ENCODE measurements around the gene ZNF691.

DNA sequence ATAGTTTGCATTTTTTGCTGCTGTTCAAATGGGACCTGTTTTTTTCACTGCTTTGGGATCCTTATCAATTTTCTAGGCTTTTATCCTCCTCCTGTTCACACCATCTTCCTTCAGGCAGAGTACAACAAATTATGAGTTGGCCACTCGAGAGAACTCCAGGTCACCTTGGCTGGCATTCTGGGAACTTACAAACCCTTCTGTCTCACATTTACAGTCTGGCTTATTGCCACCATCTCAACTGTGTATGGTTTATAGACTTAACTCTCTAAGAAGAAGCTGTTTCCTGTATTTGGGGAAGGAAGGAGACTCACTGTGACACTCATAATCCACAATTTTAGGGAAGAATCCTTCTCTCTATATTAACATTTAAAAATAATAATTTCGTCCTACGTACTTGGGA lies 5.4 kb upstream of the ZNF691 start:
- TF ChIP-seq POLR2A (IDR thresholded peaks at IDR 0.05) = no peak
- TF ChIP-seq, protein P1, sequence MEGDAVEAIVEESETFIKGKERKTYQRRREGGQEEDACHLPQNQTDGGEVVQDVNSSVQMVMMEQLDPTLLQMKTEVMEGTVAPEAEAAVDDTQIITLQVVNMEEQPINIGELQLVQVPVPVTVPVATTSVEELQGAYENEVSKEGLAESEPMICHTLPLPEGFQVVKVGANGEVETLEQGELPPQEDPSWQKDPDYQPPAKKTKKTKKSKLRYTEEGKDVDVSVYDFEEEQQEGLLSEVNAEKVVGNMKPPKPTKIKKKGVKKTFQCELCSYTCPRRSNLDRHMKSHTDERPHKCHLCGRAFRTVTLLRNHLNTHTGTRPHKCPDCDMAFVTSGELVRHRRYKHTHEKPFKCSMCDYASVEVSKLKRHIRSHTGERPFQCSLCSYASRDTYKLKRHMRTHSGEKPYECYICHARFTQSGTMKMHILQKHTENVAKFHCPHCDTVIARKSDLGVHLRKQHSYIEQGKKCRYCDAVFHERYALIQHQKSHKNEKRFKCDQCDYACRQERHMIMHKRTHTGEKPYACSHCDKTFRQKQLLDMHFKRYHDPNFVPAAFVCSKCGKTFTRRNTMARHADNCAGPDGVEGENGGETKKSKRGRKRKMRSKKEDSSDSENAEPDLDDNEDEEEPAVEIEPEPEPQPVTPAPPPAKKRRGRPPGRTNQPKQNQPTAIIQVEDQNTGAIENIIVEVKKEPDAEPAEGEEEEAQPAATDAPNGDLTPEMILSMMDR (IDR thresholded peaks at IDR 0.05) = no peak

Data from uterus (tissue), 2 donors.